COR-L47 (cell line): ENCODE results near the gene TNFSF9.

ENCODE experiments used
- DNase-seq: peaks from one replicate; lab custom pipeline; 2025; lab: John Stamatoyannopoulos, UW

TNFSF9 gene, protein sequence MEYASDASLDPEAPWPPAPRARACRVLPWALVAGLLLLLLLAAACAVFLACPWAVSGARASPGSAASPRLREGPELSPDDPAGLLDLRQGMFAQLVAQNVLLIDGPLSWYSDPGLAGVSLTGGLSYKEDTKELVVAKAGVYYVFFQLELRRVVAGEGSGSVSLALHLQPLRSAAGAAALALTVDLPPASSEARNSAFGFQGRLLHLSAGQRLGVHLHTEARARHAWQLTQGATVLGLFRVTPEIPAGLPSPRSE

GRCh38 chr19:6530386-6531162 is at the start of gene TNFSF9:
TNFSF9 (plus strand) TSS chr19:6531026; CDS start chr19:6531037, 11 bp downstream.
- DNase-seq = no peak

GRCh38 chr19:6481541-6482342 is 49.1 kb upstream of the TNFSF9 start, which contains the start of gene DENND1C:
DENND1C (minus strand) TSS chr19:6481787; CDS start chr19:6481695, 92 bp downstream.
- no peak for DNase-seq

DNA sequence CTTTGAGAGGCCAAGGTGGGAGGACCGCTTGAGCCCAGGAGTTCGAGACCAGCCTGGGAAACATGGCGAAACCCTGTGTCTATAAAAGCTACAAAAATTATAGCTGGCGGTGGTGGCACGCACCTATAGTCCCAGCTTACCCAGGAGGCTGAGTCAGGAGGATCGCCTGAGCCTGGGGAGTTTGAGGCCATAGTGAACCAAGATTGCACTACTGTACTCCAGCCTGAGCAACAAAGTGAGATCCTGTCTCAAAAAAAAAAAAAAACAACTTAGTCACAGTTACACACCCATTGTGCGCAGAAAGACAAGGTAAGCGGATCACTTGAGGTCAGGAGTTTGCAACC is 48.5 kb upstream of the TNFSF9 start:
- no peak for DNase-seq

GRCh38 chr19:6483235-6483634 is 47.6 kb upstream of the TNFSF9 start:
- DNase-seq = no peak

GRCh38 chr19:6484230-6484629 is 46.6 kb upstream of the TNFSF9 start:
- no peak for DNase-seq

GRCh38 chr19:6484831-6485230 is 46.0 kb upstream of the TNFSF9 start:
- DNase-seq = no peak

- no peak for DNase-seq
Observed at GRCh38 chr19:6489278-6490061, 41.4 kb upstream of the TNFSF9 start.

- no peak for DNase-seq
Observed at GRCh38 chr19:6490134-6490533, 40.7 kb upstream of the TNFSF9 start.

DNA sequence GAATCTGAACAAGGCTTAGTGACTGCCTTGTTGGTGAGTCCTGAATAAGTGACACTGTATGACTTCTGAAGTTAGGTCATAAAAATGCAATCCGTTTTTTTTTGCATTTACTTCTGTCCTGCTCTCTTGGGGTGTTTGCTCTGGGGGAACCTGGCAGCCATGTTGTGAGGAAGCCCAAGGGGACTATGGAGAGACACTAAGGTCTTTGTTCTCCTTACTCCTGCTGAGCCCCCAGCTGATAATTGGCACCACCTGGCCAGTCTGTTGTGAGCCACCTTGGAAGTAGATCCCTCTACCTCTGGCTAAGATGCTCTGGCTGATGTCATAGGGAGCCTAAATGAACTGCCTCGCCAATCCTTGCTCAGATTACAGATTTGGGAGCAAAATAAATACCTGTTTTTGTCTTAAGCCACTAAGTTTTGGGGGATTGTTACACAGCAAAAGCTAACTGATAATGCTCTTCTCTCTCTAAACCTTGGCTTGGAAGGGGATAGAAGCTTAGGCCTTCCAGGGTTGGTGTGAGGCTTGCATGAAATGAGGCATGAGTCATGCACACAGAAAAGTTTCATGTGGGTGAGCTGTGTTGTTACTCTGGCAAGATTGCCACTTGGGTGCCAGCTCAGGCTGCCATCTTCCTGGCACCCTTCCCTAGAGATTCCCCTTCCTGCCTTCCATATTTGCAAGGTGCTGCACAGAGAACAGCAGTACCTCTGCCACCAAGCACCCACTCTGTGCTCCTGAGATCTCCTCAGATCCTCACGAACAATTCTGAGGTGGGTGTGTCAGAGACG is 38.8 kb upstream of the TNFSF9 start:
- no peak for DNase-seq

DNA sequence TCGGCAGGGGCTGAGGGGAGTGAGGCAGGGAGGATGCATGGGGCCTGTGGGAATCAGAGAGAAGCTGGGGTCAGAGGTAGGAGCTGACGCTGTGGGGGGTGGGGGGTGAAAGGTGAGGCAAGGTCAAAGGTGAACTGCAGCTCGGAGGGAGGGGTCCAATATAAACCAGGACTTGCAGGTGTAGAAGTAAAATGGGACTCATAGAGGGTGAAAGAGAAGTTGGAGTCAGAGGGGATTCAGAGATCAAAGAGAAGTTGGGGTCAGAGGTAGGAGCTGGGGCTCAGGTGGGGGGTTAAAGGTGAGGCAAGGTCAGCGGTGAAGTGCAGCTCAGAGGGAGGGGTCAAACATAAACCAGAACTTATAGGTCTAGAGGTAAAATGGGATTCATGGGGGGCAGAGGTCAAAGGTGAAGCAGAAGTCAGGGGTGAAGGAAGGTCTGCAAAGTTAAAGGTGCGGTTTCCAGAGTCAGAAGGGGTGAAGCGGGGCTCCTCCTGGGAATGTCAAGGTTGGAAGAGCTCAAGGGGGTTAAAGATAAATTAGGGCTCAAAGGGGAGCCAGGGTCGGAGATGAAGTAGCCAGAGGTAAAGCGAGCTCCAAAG is 36.3 kb upstream of the TNFSF9 start:
- DNase-seq = no peak

- no peak for DNase-seq
Observed at GRCh38 chr19:6495947-6496346, 34.9 kb upstream of the TNFSF9 start.

DNA sequence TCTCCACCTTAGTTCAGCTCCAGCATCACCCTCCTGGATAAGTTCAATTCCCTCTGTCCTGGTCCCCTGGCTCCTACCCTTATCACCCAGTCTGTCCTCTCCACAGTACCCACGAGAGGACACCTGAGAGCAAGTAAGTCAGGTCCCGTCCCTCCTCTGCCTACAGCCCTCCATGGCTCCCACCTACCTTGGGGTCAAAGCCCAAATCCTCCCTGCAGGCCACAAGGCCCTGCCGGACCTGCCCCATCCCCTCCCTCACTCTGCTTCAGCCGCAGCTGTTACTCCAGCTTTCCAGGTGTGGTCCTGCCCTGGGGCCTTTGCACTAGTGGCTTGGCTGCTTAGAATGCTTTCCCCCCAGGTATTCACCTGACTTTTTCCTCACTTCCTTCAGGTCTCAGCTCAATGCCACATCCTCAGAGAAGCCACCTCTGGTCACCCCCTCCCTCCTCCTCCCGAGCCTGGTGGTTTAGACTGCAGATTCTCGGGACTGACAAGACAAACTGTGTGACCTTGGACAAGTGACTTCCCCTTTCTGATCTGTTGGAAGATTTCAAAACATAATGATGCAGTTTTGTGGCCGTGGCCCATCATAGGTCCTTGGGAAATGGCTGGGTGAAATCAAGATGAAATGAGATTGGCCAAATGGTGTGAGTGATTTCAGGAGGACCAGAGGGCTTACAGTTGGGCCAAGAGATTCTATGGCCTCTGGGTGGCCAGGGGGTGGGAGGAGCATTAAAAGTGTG is 32.4 kb upstream of the TNFSF9 start:
- no peak for DNase-seq

DNA sequence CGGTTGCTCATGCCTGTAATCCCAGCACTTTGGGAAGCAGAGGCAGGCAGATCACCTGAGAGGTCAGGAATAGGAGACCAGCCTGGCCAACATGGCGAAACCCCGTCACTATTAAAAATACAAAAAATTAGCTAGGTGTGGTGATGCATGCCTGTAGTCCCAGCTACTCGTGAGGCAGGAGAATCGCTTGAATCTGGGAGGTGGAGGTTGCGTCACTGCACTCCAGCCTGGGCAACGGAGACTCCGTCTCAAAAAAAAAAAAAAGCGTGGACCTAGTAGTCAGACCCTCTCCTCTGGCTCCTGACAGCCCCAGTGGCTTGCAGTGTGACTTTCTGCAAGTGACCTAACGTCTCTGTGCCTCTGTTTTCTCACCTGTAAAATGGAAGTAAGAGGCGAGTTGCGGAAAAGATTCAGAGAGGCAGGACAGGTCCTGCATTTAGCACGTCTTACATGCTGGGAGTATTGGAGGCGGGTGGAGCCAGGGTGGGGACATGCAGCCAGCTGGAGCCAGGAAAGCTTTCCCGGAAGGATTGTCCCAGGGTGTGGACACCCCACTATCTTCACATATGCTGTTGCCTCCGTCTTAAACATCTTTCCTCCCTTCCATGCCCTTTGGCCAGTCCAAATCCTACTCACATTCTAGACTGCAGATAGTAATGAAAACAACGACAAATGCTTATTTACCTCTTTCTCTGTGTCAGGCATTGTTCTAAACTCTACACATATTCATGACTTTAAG is 31.6 kb upstream of the TNFSF9 start:
- DNase-seq = no peak

DNA sequence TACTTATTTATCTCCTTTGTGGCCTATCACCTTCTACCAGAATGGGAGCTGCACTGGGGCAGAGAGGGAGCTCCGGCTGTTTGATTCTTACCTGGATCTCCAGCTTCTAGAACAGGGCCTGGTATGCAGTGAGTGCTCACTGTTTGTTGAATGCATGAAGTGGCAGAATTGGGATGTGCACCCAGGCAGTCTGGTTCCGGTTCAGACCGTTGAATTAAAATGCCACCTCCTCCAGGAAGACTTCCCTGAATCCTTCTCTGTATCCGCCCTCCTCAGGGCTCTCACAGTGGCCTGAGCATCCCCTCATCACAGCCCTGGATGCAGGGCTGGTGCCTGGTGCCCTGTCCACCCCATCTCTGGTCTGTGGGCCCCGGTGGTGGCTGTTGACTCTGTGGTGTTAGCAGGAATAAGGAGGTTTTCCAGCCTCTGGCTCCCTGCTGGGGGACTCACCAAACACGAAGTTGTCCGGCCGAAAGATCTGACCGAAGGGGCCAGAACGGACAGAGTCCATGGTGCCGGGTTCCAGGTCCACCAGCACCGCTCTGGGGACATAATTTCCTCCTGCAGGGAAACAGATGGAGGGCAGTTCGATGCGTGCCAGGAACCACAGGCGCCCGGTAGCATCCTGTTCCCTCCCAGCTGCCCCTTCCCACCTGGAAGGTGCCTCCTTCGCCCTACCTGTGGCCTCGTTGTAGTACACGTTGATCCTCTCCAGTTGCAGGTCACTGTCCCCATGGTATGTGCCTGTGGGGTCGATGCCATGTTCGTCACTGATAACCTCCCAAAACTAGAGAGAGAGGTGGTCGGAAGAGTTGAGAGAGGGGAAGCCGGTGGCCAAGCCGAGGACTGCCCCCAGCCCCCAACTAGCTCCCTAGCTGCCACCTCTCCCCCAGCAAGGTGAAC is 29.7 kb upstream of the TNFSF9 start:
- DNase-seq = no peak

GRCh38 chr19:6501740-6502648 is 28.8 kb upstream of the TNFSF9 start, which contains the start of gene TUBB4A:
TUBB4A (minus strand) TSS chr19:6502309; CDS start chr19:6502212, 97 bp downstream.
- DNase-seq = no peak

- no peak for DNase-seq
Observed at GRCh38 chr19:6503407-6504201, 27.2 kb upstream of the TNFSF9 start.
